Stomach (tissue), 9 donors: ENCODE results near the gene PPP2R5D. TPM values are rescaled to one million over a fixed set of nuclear protein-coding genes. Genes with fewer than 3 reads are reported as not detected.

Source experiments
- DNase-seq, 2 donors: peaks; one replicate each; pipeline versions ENCODE4 v3.0.0 to v3.0.0-alpha.2; 2013 to 2019
- H3K27ac ChIP-seq, 5 donors: fragments of 200-600 bp in 4 of 5; sonication (generic) in 4 of 5; one replicate each; pipeline ENCODE4 v1.5.1; 2013 to 2019; ENCODE audit warnings: mild to moderate bottlenecking in 1 of 5, moderate library complexity in 1 of 5
- H3K27me3 ChIP-seq, 3 donors: fragments of 200-600 bp; sonication (generic); one replicate each; pipeline ENCODE4 v1.5.1; 2017 to 2019; ENCODE audit warnings: mixed run types in 1 of 3
- H3K36me3 ChIP-seq, 4 donors: fragments of 200-600 bp; sonication (generic); 1 replicate in 3 of 4; 2 replicates in 1 of 4; pipeline ENCODE4 v1.5.1; 2016 to 2019
- H3K4me1 ChIP-seq, 4 donors: fragments of 200-600 bp; sonication (generic); one replicate each; pipeline ENCODE4 v1.5.1; 2016 to 2019
- H3K4me3 ChIP-seq, 4 donors: fragments of 200-600 bp; sonication (generic) in 3 of 4; one replicate each; pipeline ENCODE4 v1.5.1; 2016 to 2019; ENCODE audit warnings: mild to moderate bottlenecking in 1 of 4
- H3K9me3 ChIP-seq, 4 donors: fragments of 200-600 bp; sonication (generic); one replicate each; pipeline ENCODE4 v1.5.1; 2016 to 2019
- EP300 ChIP-seq: sonication (generic); formaldehyde crosslinking; IDR thresholded peaks from one replicate; pipeline ENCODE4 v1.6.1; 2017; ENCODE audit warnings: antibody characterized with exemption
- POLR2A ChIP-seq, 4 donors: fragments of 450-650 bp; IDR thresholded peaks; one replicate each; pipeline ENCODE4 v1.6.1; 2016; ENCODE audit warnings: antibody characterized with exemption in 4 of 4, control low read depth in 2 of 4, mild to moderate bottlenecking in 1 of 4, moderate library complexity in 1 of 4
- POLR2AphosphoS5 ChIP-seq, 3 donors: sonication (generic); formaldehyde crosslinking; IDR thresholded peaks; one replicate each; pipeline ENCODE4 v1.6.1; 2016; ENCODE audit warnings: antibody characterized with exemption in 3 of 3
- WGBS, 5 donors: extraction: QIAGEN DNeasy Blood & Tissue Kit in 3 of 5; methylation state at CpG; one replicate each; pipeline versions ENCODE4 v1.1.5 to v1.1.7; 2013 to 2018; 5-methylcytosine and 5-hydroxymethylcytosine counted together
- intact Hi-C: fragments of 100-400 bp; cut with DNase I; formaldehyde crosslinking; loops from one replicate; pipeline ENCODE4 v1.15.1; 2023; ENCODE audit warnings: low total_unique reads
- polyA plus RNA-seq, 3 donors: library from polyadenylated mRNA; stranded (reverse); fragments of 200-250 nt; gene quantifications; one replicate each; pipeline ENCODE4 v1.2.3, GENCODE V29; 2013
- total RNA-seq, 5 donors: library from RNA; depleted of rRNA; stranded (reverse); fragments of >200 nt; gene quantifications; one replicate each; pipeline versions ENCODE4 v1.1.0 to v1.2.3, GENCODE V29; 2014 to 2016
- TF ChIP-seq, protein P1 (sequence below), 7 experiments: fragments of 450-650 bp in 4 of 7; fragments of 200-600 bp in 3 of 7; sonication (generic) in 3 of 7; IDR thresholded peaks; one replicate each; pipeline ENCODE4 v1.5.1; 2016 to 2019; ENCODE audit warnings: antibody characterized with exemption in 7 of 7, control low read depth in 2 of 7, mild to moderate bottlenecking in 1 of 7
- donor health status: healthy with polysubstance abuse.
- donor health status: Bipolar disorder and iron deficiency.
- donor health status: healthy.

Gene PPP2R5D
- total and polyA plus RNA-seq, 8 donors = 19.6 to 517 (median 24.1) TPM

DNA sequence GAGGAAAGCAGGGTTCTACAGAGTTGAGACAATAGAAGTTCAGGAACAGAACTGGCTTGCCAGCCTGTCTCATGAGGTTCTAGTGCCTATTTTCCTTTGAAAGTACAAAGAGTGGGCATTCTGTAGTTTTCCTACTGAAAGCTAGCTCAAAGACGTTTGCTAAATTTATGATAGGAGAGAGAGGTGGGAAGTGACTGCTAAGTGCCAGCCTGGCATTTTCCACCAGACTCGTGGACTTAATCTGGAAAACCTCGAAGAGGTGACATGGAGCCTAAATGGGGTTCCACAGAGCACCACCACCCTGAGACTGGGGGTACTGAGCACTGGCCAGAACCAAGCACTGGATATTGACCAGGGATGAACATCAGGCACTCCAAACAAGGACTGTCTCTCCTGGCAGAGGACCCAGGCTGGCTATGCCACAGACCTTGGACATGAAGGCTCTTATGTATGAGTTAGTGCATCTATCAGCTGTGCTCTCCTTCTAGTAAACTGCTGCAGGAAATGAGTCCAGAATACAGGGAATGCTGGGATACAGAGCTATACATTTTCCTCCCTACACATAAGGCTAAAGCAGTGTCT, 12.5 kb upstream of the PPP2R5D start:
- peaks cover 18 to 40% (median 36%) of the 10 kb centered on the region in 4 donors for H3K36me3 ChIP-seq
- no peak overlapping the region for H3K4me3 ChIP-seq
- no peak for DNase-seq
- 79 to 95% (median 86%) methylated on average over 3 of the region's 3 CpGs for WGBS, 5 donors
- H3K4me1 ChIP-seq = peaks cover 0 to 25% (median 15%) of the 10 kb centered on the region in 4 donors
- no peaks in the 10 kb centered on the region for H3K9me3 ChIP-seq
- intact Hi-C loops = no loop called here
- H3K27ac ChIP-seq = no peak overlapping the region
- no peak for TF ChIP-seq EP300
- TF ChIP-seq POLR2A (IDR thresholded peaks at IDR 0.05) = no peak
- no peak for TF ChIP-seq POLR2AphosphoS5 (IDR thresholded peaks at IDR 0.05)
- TF ChIP-seq, protein P1, sequence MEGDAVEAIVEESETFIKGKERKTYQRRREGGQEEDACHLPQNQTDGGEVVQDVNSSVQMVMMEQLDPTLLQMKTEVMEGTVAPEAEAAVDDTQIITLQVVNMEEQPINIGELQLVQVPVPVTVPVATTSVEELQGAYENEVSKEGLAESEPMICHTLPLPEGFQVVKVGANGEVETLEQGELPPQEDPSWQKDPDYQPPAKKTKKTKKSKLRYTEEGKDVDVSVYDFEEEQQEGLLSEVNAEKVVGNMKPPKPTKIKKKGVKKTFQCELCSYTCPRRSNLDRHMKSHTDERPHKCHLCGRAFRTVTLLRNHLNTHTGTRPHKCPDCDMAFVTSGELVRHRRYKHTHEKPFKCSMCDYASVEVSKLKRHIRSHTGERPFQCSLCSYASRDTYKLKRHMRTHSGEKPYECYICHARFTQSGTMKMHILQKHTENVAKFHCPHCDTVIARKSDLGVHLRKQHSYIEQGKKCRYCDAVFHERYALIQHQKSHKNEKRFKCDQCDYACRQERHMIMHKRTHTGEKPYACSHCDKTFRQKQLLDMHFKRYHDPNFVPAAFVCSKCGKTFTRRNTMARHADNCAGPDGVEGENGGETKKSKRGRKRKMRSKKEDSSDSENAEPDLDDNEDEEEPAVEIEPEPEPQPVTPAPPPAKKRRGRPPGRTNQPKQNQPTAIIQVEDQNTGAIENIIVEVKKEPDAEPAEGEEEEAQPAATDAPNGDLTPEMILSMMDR (IDR thresholded peaks at IDR 0.05) = no peak
- H3K27me3 ChIP-seq = no peaks in the 10 kb centered on the region

DNA sequence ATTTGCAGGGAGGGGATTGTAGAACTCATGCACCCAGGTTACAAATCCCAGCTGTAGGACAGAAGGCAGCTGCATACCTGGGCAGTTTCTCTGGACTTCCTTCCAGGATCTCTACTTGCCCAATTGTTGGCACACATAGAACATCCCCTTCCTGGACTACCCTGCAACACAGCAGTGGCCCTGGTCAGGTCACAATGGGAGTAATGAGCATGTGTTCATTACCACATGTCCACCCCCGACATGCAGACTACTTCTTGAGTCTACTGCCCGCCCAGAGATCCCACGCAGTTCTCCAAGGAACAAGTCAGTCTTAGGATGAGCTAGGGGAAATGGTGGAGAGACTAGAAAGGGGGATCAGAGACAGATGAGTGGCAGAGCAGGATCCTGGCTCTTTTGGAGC, 10.4 kb upstream of the PPP2R5D start:
- intact Hi-C loops = no loop called here

DNA sequence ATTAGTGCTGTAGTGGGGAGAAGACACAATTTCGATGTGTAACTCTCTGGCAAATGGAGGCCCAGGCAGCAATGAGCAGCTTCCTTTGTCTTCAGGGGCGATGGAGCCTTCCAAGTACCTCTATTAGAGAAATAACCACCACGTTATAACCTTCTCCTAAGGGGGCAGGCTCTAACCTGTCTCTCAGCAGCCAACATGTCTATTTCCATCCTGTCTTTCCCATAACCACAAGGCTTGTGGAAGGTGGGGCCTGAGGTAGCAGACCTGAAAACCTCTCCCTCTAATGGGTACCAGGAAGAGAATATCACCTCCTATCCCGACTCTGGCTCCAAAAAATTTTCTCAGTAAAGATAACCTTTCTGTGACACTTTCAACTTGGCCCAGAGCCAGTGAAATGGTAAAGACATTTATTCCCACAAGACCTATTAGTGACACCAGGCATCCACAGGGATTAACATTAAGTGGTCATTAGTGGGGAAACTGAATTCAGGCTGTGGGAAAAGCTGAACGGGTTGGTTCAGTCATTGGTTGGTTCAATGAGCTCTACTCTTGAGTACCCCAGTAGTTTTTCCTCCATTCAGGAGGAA, 9.4 kb upstream of the PPP2R5D start:
- Histone ChIP-seq H3K4me3 (no peak overlapping the region), H3K9me3 (no peaks in the 10 kb centered on the region), H3K27me3 (no peaks in the 10 kb centered on the region), H3K27ac (no peak overlapping the region), H3K4me1 (peaks cover 21 to 49% (median 37%) of the 10 kb centered on the region in 4 donors), H3K36me3 (peaks cover 0 to 11% (median 9%) of the 10 kb centered on the region in 4 donors)
- no peak for DNase-seq
- 69 to 78% (median 75%) methylated on average over 5 of the region's 5 CpGs for WGBS, 5 donors
- TF ChIP-seq POLR2AphosphoS5 (IDR thresholded peaks at IDR 0.05) (no peak), POLR2A (IDR thresholded peaks at IDR 0.05) (no peak), EP300 (no peak)
- TF ChIP-seq, protein P1 (IDR thresholded peaks at IDR 0.05) = no peak
- intact Hi-C loops = no loop called here

More for the DNA sequence above, 10.4 kb upstream of the PPP2R5D start:
- H3K27ac ChIP-seq = no peak overlapping the region
- H3K36me3 ChIP-seq = peaks cover 4 to 20% (median 17%) of the 10 kb centered on the region in 4 donors
- peaks cover 16 to 41% (median 29%) of the 10 kb centered on the region in 4 donors for H3K4me1 ChIP-seq
- no peaks in the 10 kb centered on the region for H3K9me3 ChIP-seq
- no peak for TF ChIP-seq POLR2AphosphoS5 (IDR thresholded peaks at IDR 0.05)
- TF ChIP-seq, protein P1 (IDR thresholded peaks at IDR 0.05) = no peak
- TF ChIP-seq POLR2A (IDR thresholded peaks at IDR 0.05) = no peak
- no peak for TF ChIP-seq EP300
- H3K27me3 ChIP-seq = no peaks in the 10 kb centered on the region
- DNase-seq = no peak
- 87 to 97% (median 91%) methylated on average over 3 of the region's 3 CpGs for WGBS, 5 donors
- H3K4me3 ChIP-seq = no peak overlapping the region

DNA sequence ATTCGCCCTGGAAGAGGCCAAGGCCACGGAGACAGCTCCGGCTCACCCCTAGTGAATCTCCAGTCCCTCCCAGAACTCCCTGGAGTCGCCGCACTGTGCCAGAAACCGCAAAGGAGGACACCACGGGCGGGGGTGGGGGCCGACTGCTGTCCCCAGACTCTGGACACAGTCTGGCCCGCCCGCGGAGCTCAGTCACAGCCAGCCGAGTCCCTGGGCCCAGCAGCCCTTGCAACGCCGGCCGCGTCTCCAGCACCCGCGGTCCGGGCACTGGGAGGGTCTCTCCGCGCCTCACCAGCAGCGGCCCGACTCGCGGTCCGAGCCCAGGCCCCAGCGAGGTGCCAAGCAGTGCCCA, 5.9 kb upstream of the PPP2R5D start:
- 0% methylated on average over 5 to 28 of the region's 28 CpGs for WGBS, 5 donors
- H3K36me3 ChIP-seq = peaks cover 0 to 11% (median 7%) of the 10 kb centered on the region in 4 donors
- H3K27ac ChIP-seq = peak overlapping the region; percentile 86 to 94 (median 92)
- no peaks in the 10 kb centered on the region for H3K27me3 ChIP-seq
- no peak for TF ChIP-seq POLR2A (IDR thresholded peaks at IDR 0.05)
- TF ChIP-seq, protein P1 (IDR thresholded peaks at IDR 0.05) = no peak
- TF ChIP-seq POLR2AphosphoS5 (IDR thresholded peaks at IDR 0.05) = no peak
- no peak for TF ChIP-seq EP300
- peaks cover 22 to 51% (median 40%) of the 10 kb centered on the region in 4 donors for H3K4me1 ChIP-seq
- peak in 1 of 2 donors; percentile 55 for DNase-seq
- H3K4me3 ChIP-seq = peak overlapping the region; percentile 80 to 97 (median 89)
- intact Hi-C loops = no loop called here
- H3K9me3 ChIP-seq = no peaks in the 10 kb centered on the region
